ENCODE data around the gene SPSB2. TPM values are rescaled to one million over a fixed set of nuclear protein-coding genes. Genes with fewer than 3 reads are reported as not detected.

Gene SPSB2
- total and polyA plus RNA-seq, 2 experiments from 2014 or later = 8.2 to 13.1 TPM

DNA sequence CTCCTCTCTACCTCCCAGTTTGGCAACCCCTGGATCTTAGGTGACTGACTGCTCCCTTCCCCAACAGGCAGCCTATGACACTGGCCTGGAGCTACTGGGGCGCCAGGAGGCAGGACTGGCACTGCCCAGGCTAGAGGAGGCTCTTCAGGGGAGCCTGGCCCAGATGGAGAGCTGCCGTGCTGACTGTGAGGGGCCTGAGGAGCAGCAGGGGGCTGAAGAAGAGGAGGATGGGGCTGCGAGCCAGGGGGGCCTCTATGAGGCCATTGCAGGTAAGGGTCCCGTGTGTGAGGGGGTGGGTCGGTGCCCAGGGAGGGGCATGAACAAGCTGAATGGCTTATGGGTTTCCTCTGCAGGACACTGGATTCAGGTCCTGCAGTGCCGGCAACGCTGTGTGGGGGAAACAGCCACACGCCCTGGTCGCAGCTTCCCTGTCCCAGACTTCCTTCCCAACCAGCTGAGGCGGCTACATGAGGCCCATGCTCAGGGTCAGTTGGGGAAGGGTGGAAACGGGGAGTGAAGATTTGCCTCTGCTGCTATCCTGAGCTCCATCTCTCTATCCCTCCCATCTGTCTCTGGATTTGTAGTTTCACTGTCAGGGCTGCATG is 42.7 kb downstream of the SPSB2 start (continued):
- TF ChIP-seq, protein P1, sequence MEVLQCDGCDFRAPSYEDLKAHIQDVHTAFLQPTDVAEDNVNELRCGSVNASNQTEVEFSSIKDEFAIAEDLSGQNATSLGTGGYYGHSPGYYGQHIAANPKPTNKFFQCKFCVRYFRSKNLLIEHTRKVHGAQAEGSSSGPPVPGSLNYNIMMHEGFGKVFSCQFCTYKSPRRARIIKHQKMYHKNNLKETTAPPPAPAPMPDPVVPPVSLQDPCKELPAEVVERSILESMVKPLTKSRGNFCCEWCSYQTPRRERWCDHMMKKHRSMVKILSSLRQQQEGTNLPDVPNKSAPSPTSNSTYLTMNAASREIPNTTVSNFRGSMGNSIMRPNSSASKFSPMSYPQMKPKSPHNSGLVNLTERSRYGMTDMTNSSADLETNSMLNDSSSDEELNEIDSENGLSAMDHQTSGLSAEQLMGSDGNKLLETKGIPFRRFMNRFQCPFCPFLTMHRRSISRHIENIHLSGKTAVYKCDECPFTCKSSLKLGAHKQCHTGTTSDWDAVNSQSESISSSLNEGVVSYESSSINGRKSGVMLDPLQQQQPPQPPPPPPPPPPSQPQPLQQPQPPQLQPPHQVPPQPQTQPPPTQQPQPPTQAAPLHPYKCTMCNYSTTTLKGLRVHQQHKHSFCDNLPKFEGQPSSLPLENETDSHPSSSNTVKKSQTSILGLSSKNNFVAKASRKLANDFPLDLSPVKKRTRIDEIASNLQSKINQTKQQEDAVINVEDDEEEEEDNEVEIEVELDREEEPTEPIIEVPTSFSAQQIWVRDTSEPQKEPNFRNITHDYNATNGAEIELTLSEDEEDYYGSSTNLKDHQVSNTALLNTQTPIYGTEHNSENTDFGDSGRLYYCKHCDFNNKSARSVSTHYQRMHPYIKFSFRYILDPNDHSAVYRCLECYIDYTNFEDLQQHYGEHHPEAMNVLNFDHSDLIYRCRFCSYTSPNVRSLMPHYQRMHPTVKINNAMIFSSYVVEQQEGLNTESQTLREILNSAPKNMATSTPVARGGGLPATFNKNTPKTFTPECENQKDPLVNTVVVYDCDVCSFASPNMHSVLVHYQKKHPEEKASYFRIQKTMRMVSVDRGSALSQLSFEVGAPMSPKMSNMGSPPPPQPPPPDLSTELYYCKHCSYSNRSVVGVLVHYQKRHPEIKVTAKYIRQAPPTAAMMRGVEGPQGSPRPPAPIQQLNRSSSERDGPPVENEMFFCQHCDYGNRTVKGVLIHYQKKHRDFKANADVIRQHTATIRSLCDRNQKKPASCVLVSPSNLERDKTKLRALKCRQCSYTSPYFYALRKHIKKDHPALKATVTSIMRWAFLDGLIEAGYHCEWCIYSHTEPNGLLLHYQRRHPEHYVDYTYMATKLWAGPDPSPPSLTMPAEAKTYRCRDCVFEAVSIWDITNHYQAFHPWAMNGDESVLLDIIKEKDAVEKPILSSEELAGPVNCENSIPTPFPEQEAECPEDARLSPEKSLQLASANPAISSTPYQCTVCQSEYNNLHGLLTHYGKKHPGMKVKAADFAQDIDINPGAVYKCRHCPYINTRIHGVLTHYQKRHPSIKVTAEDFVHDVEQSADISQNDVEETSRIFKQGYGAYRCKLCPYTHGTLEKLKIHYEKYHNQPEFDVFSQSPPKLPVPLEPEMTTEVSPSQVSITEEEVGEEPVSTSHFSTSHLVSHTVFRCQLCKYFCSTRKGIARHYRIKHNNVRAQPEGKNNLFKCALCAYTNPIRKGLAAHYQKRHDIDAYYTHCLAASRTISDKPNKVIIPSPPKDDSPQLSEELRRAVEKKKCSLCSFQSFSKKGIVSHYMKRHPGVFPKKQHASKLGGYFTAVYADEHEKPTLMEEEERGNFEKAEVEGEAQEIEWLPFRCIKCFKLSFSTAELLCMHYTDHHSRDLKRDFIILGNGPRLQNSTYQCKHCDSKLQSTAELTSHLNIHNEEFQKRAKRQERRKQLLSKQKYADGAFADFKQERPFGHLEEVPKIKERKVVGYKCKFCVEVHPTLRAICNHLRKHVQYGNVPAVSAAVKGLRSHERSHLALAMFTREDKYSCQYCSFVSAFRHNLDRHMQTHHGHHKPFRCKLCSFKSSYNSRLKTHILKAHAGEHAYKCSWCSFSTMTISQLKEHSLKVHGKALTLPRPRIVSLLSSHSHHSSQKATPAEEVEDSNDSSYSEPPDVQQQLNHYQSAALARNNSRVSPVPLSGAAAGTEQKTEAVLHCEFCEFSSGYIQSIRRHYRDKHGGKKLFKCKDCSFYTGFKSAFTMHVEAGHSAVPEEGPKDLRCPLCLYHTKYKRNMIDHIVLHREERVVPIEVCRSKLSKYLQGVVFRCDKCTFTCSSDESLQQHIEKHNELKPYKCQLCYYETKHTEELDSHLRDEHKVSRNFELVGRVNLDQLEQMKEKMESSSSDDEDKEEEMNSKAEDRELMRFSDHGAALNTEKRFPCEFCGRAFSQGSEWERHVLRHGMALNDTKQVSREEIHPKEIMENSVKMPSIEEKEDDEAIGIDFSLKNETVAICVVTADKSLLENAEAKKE (CRISPR knock-in tag; IDR thresholded peaks at IDR 0.05) = no peak
- no peak for TF ChIP-seq JUNB (IDR thresholded peaks at IDR 0.05; ENCODE audit: unreplicated experiment)
- TF ChIP-seq, protein P2, sequence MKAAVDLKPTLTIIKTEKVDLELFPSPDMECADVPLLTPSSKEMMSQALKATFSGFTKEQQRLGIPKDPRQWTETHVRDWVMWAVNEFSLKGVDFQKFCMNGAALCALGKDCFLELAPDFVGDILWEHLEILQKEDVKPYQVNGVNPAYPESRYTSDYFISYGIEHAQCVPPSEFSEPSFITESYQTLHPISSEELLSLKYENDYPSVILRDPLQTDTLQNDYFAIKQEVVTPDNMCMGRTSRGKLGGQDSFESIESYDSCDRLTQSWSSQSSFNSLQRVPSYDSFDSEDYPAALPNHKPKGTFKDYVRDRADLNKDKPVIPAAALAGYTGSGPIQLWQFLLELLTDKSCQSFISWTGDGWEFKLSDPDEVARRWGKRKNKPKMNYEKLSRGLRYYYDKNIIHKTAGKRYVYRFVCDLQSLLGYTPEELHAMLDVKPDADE (IDR thresholded peaks at IDR 0.05) = no peak

- Mint-ChIP-seq H3K27me3 (ENCODE audit: insufficient read depth, low read depth, poor library complexity) (peaks cover 23% of the 10 kb centered on the region), H3K36me3 (ENCODE audit: low read depth) (peaks cover 47% of the 10 kb centered on the region), H3K27ac (peak overlapping the region; percentile 93), H3K4me3 (peak overlapping the region; percentile 96), H3K9me3 (no peaks in the 10 kb centered on the region), H3K4me1 (peaks cover 38% of the 10 kb centered on the region)
- Histone ChIP-seq H3K36me3 (ENCODE audit: insufficient read depth) (peaks cover 3% of the 10 kb centered on the region; the same call in 1 of the 2 replicates), H3K4me2 (peak overlapping the region; percentile 96), H3K4me3 (peak overlapping the region; percentile 98), H2AFZ (peak overlapping the region; percentile 89), H3K9me2 (ENCODE audit: insufficient read depth) (no peaks in the 10 kb centered on the region), H3K4me1 (ENCODE audit: insufficient read depth) (peaks cover 21% of the 10 kb centered on the region), H3K27me3 (ENCODE audit: insufficient read depth) (peaks cover 21% of the 10 kb centered on the region), H3K27ac (ENCODE audit: low read depth) (no peak overlapping the region), H3K79me2 (replicated peaks; ENCODE audit: insufficient read depth) (peaks cover 9% of the 10 kb centered on the region), H3F3A (replicated peaks; ENCODE audit: low read depth) (peaks cover 25% of the 10 kb centered on the region), H4K20me1 (replicated peaks; ENCODE audit: insufficient read depth) (no peaks in the 10 kb centered on the region)
- ATAC-seq (peak; percentile 36), DNase-seq (ENCODE audit: low spot score) (no peak)
- TF ChIP-seq POLR2AphosphoS5 (IDR thresholded peaks at IDR 0.05; ENCODE audit: low read depth) = peak; percentile 33; the same call in 1 of the 2 replicates
- no peak for TF ChIP-seq NANOG (IDR thresholded peaks at IDR 0.05; ENCODE audit: borderline replicate concordance)
- TF ChIP-seq ZNF114 (CRISPR knock-in tag; IDR thresholded peaks at IDR 0.05) = no peak
- peak in 1 of 2 experiments; percentile 31; a peak in 1 of 4 replicates for TF ChIP-seq CTCF (conservative IDR thresholded peaks at IDR 0.05; ENCODE audit: low read depth in 2 of 2)
- TF ChIP-seq EZH2phosphoT487 (IDR thresholded peaks at IDR 0.05; ENCODE audit: unreplicated experiment) = no peak
- TF ChIP-seq, protein P3, sequence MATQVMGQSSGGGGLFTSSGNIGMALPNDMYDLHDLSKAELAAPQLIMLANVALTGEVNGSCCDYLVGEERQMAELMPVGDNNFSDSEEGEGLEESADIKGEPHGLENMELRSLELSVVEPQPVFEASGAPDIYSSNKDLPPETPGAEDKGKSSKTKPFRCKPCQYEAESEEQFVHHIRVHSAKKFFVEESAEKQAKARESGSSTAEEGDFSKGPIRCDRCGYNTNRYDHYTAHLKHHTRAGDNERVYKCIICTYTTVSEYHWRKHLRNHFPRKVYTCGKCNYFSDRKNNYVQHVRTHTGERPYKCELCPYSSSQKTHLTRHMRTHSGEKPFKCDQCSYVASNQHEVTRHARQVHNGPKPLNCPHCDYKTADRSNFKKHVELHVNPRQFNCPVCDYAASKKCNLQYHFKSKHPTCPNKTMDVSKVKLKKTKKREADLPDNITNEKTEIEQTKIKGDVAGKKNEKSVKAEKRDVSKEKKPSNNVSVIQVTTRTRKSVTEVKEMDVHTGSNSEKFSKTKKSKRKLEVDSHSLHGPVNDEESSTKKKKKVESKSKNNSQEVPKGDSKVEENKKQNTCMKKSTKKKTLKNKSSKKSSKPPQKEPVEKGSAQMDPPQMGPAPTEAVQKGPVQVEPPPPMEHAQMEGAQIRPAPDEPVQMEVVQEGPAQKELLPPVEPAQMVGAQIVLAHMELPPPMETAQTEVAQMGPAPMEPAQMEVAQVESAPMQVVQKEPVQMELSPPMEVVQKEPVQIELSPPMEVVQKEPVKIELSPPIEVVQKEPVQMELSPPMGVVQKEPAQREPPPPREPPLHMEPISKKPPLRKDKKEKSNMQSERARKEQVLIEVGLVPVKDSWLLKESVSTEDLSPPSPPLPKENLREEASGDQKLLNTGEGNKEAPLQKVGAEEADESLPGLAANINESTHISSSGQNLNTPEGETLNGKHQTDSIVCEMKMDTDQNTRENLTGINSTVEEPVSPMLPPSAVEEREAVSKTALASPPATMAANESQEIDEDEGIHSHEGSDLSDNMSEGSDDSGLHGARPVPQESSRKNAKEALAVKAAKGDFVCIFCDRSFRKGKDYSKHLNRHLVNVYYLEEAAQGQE (IDR thresholded peaks at IDR 0.05; ENCODE audit: unreplicated experiment) = no peak
These were observed 43.4 kb downstream of the SPSB2 start for GRCh38 chr12:6829536-6830220.

Measured in GM23338 (cell line).